HK-2 (cell line): ENCODE results near the gene MR1.

ENCODE experiments used
- DNase-seq: peaks from one replicate; pipeline ENCODE4 v3.0.0-alpha.2; 2018; ENCODE audit not compliant: unreplicated experiment

Gene MR1

GRCh38 chr1:181090641-181091126 is 56.9 kb downstream of the MR1 start:
- DNase-seq = no peak

GRCh38 chr1:181091309-181092040 is 57.7 kb downstream of the MR1 start:
- DNase-seq = no peak

DNA sequence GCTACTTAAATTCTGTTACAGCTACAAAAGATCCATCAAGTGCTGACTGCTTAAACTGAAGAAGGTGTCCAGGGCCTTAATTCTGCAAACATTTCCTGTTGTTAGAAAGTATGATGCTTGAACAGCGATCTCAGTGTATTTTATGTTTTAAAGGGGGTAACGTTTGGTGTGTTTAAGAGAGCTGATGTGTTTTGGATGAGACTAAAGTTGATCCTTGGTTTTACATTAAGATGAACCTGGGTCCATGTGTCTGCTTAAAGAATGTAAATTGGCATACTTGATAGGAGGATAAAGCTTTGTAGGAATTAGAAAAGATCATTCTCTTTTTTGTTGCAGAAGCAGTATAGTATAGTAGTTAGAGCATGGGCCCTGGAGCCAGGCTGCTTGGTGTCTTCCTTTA is 58.3 kb downstream of the MR1 start:
- no peak for DNase-seq

GRCh38 chr1:181092883-181093458 is 59.2 kb downstream of the MR1 start:
- no peak for DNase-seq

- DNase-seq = no peak
These were observed 60.8 kb downstream of the MR1 start for GRCh38 chr1:181094416-181095212.

DNA sequence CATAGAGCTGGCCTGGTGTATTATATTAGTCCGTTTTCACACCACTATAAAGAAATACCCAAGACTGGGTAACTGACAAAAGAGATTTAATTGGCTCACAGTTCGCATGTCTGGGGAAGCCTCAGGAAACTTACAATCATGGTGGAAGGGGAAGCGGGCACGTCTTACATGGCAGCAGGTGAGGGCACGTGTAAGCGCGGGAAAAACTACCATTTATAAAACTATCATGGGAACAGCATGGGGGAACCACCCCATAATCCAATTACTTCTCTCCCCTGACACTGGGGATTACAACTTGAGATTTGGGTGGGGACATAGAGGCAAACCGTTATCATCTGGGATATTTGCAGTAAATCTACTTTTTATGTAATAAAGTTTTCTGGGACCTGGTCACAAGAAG is 61.5 kb downstream of the MR1 start:
- no peak for DNase-seq

DNA sequence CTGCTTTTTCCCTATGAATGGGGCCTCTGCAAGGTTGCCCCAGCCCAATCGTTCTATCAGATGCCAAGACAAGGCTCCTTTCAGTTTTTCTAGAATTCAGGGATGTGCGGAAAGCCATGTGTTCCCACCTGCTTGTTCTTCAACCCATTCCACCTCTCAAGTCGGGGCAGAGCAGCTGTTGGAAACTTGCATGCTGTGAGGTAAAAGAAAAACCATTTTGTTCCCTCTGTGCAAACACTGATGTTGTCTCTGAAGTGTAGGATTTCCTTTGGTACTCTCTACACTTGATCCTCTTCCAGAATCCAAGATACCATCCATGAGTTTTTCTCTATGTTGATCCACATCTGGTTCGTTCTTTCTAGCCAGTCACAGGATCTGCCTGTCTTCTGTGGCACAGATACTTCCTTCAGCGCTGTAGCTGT is 62.0 kb downstream of the MR1 start:
- DNase-seq = no peak

DNA sequence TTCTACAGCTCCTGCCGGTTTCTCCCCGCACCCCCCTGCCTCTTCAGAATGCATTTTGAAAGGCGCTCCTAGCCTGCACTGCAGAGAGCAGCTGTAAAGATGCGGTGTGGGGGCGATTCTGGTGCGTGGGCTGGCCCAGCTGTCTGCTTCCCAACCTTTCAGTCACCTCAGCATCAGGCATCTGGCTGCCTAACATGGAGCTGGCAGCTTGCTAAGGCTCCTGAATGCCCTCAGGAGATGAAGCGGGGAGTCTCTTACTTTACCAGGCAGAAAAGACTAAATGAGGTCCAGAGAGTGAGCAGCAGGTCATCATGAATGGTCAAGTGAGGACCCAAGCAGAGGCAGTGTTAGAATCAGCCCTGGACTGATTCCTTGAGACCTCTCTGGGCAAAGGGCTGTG is 63.5 kb downstream of the MR1 start:
- DNase-seq = no peak

DNA sequence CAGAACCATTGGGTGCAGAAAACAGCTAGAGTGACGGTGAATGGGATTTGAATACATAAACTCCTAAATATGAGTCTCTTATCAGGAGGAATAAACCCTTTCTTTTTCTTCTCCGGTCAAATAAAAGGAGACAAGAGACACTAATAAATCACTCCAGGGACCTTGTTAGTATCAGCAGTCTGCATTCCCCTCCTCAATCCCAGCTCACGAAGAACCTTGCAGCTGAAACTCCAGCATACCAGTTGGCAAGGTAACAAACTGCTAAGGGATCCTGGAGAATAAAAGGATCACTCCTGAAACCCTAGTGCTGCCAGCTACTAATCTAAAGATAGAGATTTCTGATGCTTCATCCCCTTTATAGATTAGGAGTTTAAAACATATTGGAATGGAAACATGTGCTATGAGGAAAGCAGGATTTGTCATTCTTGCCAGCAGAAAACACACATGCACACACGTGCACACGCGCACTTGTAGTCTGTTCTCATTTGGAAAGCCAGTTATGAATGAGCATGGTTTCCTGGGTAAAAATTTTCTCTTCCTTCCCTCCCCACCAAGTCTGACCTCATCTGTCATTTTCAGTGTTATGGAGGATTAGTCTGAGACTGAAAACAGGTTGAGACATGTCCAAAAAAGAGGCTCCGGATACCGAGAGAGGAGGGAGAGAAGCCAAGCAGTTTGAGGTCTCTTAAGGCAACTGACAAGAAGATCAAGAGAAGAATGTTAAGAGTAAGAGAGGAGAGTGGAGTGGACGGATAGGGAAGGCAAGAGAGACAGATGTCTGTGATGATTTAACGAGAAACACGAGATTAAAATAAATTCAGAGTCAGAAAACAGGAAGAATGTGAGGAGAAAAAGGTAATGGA is 65.6 kb downstream of the MR1 start:
- DNase-seq = no peak

DNA sequence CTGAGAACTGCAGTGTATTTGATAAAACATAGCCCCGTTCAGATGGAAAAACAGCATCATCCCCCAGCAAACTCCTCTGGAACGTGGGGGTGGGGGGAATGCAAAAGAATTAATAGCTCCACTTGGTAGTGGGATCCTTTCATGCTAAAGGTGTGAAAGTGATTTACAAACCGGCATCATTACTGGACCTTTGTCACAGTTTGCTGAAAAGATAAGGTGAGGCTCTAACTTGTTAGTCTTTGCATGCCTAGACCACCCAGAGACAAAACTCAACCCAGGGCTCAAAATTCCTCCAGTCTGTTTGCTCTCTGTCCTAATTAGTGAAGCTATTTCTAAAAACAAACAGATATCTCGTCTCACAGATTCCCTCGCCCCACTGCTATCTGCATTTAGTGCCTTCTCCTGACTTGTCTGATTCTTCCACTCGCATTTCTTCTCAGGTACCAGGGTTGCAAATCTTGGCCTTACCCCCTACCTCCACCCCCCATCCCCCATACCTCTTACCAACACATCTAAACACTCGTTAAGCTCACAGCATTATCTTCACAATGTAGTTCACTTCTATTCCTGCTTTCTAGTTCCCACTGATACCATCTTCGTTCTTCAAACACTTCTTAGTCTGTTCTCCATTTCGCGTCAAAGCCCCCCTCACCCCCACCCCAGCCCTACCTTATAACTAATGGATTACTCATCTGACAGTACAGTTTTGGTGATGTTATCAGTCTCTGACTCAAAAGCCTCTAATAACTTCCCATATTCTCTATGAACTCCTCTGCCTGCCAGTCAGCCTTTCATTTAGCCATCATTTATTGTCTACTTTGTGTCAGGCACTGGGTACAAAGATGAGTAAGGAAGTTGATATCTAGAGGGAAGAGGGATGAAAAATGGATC is 66.5 kb downstream of the MR1 start:
- no peak for DNase-seq

GRCh38 chr1:181100934-181101333 is 67.2 kb downstream of the MR1 start:
- DNase-seq = no peak

GRCh38 chr1:181101581-181102226 is 67.9 kb downstream of the MR1 start:
- no peak for DNase-seq

DNA sequence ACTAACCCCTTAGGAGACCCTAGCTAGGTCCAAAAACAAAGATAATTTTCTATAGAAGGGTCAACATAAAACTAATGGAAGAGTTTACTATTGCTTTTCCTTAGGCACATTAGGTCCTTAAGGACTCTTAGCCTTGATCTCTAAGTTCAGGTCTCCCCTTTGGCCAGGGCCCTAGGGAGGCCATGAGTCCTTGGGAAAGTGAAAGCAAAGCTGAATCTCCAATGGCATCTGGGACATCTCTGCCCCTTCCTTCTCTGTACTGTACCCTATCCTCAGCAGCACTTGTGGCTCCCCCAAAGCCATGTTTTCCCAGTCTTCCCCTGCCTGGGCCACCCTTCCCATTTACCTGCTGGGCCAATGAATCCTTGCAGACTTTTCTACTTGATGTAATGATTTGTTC is 69.1 kb downstream of the MR1 start:
- no peak for DNase-seq

DNA sequence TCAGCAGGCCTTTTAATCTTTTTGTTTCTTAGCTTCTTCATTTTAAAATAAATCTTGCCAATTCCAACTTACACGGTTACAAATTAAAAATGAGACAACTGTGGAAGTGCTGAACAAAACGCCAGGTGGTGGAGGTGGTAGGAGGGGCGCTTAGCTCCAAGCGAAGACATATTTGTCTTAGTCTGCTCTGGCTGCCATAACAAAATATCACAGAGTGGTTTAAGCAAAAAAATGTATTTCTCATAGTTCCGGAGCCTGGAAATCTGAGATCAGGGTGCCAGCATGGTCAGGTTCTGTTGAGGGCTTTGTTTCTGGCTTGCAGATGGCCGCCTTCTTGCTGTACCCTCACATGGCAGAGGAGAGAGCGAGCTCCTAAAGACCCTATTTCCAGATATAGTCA is 69.6 kb downstream of the MR1 start:
- DNase-seq = no peak

DNA sequence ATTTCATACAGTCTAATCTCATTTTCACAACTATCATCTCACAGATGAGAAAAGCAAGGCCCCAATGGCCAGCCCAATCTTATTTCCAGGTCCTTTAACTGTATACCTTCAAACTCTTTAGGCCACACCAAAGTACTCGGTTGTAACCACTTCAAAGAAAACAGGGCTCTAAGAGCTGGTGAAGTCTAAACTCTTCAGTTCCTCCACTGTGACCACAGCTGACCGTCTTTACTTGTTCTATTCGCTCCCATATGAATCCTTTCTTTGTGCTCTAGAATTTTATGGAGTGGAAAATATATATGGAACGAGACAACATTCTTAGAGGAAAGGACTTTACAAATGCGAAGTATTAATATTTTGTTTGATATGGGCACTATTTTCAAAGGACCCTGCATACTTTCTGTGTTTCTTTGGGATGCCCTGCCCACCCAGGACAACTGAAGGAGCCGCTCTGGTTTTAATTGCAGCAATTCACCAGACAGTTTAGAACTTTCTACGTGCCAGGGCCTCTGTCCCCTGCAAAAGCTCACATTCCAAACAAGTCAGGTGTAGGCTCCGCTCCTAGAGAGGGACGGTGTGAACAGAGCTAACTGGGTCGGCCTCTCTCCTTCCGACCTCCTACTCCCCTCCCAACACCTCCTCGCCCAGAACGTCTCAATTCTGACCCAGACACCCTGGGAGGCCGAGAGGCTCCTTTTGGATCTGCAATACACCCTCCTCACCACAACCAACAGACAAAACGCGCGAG is 70.4 kb downstream of the MR1 start:
- DNase-seq = no peak

GRCh38 chr1:181104790-181105133 is 71.0 kb downstream of the MR1 start:
- DNase-seq = peak; percentile 65

GRCh38 chr1:181105134-181106021 is 71.6 kb downstream of the MR1 start:
- DNase-seq = peak; percentile 95

DNA sequence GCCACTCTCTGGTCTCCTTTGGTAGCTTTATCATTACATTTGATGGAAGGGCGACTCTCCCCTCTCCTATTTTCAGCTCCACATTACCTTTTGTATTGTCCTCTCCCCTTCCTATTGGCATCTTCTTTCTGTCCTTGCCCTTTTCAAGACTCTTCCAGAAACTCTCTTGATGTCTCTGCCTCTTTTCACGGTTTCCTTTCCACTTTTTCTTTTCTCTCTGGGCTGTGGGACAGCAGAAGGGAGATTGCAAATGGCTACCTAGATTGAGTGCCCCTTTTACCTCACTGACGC is 72.2 kb downstream of the MR1 start:
- no peak for DNase-seq

- DNase-seq = no peak
These were observed 72.7 kb downstream of the MR1 start for GRCh38 chr1:181106479-181106878.
